IMR-90 (cell line): ENCODE measurements around the gene AKAP13. TPM values are rescaled to one million over a fixed set of nuclear protein-coding genes. Genes with fewer than 3 reads are reported as not detected.

Experiments
- ATAC-seq: fragments of 200-7000 bp; cut with Tn5 transposase; 2 replicates; pipeline ENCODE4 v1.9.1; 2020; ENCODE audit warnings: low read depth, mild to moderate bottlenecking, moderate library complexity
- BruUV-seq: library from RNA; stranded (reverse); fragments of 400-500 nt; replicated peaks from 2 replicates; lab custom pipeline; 2021; lab: Mats Ljungman, UMichigan
- CTCF ChIA-PET: fragments of 300-600 bp; formaldehyde crosslinking; extraction: SDS; loops from one replicate; lab custom pipeline; 2021; ENCODE audit warnings: antibody characterized with exemption; lab: Yijun Ruan, JAX
- POLR2A ChIA-PET: fragments of 300-600 bp; sonication (Branson Sonifier 250); formaldehyde crosslinking; loops from one replicate; lab custom pipeline; 2022; ENCODE audit warnings: antibody characterized with exemption; ENCODE audit not compliant: unreplicated experiment; lab: Charles Lee
- DNase-seq: peaks from one replicate; pipeline ENCODE4 v3.0.0; 2013
- H2AFZ ChIP-seq: replicated peaks from 2 replicates; pipeline ENCODE3; 2013; ENCODE audit warnings: low read length, mild to moderate bottlenecking; ENCODE audit not compliant: poor library complexity
- H2AK5ac ChIP-seq: 2 replicates; pipeline ENCODE4 v1.6.1; 2013; ENCODE audit warnings: low read depth, low read length, inconsistent platforms
- H2AK9ac ChIP-seq: replicated peaks from 2 replicates; pipeline ENCODE3; 2013; ENCODE audit warnings: mild to moderate bottlenecking, low read depth, low read length, moderate library complexity; ENCODE audit not compliant: poor library complexity
- H2BK120ac ChIP-seq: 2 replicates; pipeline ENCODE4 v1.6.1; 2013; ENCODE audit warnings: low read depth, low read length, inconsistent platforms
- H2BK15ac ChIP-seq: 3 replicates; pipeline ENCODE4 v1.6.1; 2013; ENCODE audit warnings: low read depth, low read length, inconsistent platforms
- H2BK20ac ChIP-seq: 2 replicates; pipeline ENCODE4 v1.6.1; 2013; ENCODE audit warnings: low read depth, mild to moderate bottlenecking, inconsistent platforms, low read length, moderate library complexity
- H2BK5ac ChIP-seq: 2 replicates; pipeline ENCODE4 v1.6.1; 2013; ENCODE audit warnings: mild to moderate bottlenecking, low read depth, low read length, inconsistent platforms; ENCODE audit not compliant: poor library complexity, severe bottlenecking
- H3K14ac ChIP-seq: replicated peaks from 2 replicates; pipeline ENCODE4 v1.6.1; 2013; ENCODE audit warnings: low read depth, low read length, inconsistent platforms
- H3K18ac ChIP-seq: 2 replicates; pipeline ENCODE4 v1.6.1; 2013; ENCODE audit warnings: low read depth, low read length, control low read depth
- H3K23ac ChIP-seq: 2 replicates; pipeline ENCODE4 v1.6.1; 2013; ENCODE audit warnings: low read depth, low read length, inconsistent platforms
- H3K27ac ChIP-seq: 2 replicates; pipeline ENCODE4 v1.5.1; 2013; ENCODE audit warnings: mild to moderate bottlenecking, control low read depth, low read length; ENCODE audit not compliant: insufficient read depth
- H3K27me3 ChIP-seq: 2 replicates; pipeline ENCODE4 v1.6.1; 2013; ENCODE audit warnings: low read length; ENCODE audit not compliant: control insufficient read depth, insufficient read depth
- H3K36me3 ChIP-seq: 2 replicates; pipeline ENCODE4 v1.6.1; 2013; ENCODE audit warnings: low read length, mixed read lengths; ENCODE audit not compliant: control insufficient read depth, insufficient read depth
- H3K4ac ChIP-seq: 2 replicates; pipeline ENCODE4 v1.6.1; 2013; ENCODE audit warnings: low read depth, low read length, inconsistent platforms
- H3K4me1 ChIP-seq: 2 replicates; pipeline ENCODE4 v1.6.1; 2013; ENCODE audit warnings: low read length, mixed read lengths; ENCODE audit not compliant: control insufficient read depth, insufficient read depth
- H3K4me2 ChIP-seq: 2 replicates; pipeline ENCODE4 v1.6.1; 2013; ENCODE audit warnings: low read depth, mild to moderate bottlenecking, control low read depth, low read length, moderate library complexity
- H3K4me3 ChIP-seq: 2 replicates; pipeline ENCODE4 v1.5.1; 2013; ENCODE audit warnings: low read depth, mild to moderate bottlenecking, control low read depth, low read length, moderate library complexity; ENCODE audit not compliant: insufficient read depth
- H3K56ac ChIP-seq: 2 replicates; pipeline ENCODE4 v1.6.1; 2013; ENCODE audit warnings: low read length, inconsistent platforms; ENCODE audit not compliant: insufficient read depth; ENCODE audit errors: extremely low read depth
- H3K79me1 ChIP-seq, 2 experiments: 2 replicates each; pipeline ENCODE4 v1.6.1; 2013; ENCODE audit warnings: low read length in 2 of 2, inconsistent platforms in 1 of 2, low read depth in 1 of 2
- H3K9ac ChIP-seq: 2 replicates; pipeline ENCODE4 v1.6.1; 2013; ENCODE audit warnings: low read depth, low read length, control low read depth
- H3K9me1 ChIP-seq: 2 replicates; pipeline ENCODE4 v1.6.1; 2013; ENCODE audit warnings: low read length, inconsistent platforms; ENCODE audit not compliant: insufficient read depth
- H3K9me3 ChIP-seq: 2 replicates; pipeline ENCODE4 v1.6.1; 2013; ENCODE audit warnings: low read length; ENCODE audit not compliant: control insufficient read depth, insufficient read depth
- H4K20me1 ChIP-seq: 2 replicates; pipeline ENCODE4 v1.6.1; 2013; ENCODE audit warnings: low read length, inconsistent platforms; ENCODE audit not compliant: insufficient read depth
- H4K5ac ChIP-seq: 2 replicates; pipeline ENCODE4 v1.6.1; 2013; ENCODE audit warnings: mild to moderate bottlenecking, low read depth, low read length, control low read depth
- H4K8ac ChIP-seq, 2 experiments: 2 replicates each; pipeline ENCODE4 v1.6.1; 2013; ENCODE audit warnings: low read depth in 2 of 2, low read length in 2 of 2, control low read depth in 1 of 2, inconsistent platforms in 1 of 2
- H4K91ac ChIP-seq: 2 replicates; pipeline ENCODE4 v1.6.1; 2013; ENCODE audit warnings: low read depth, low read length, inconsistent platforms; ENCODE audit not compliant: insufficient read depth
- BHLHE40 ChIP-seq: fragments of 150-350 bp; IDR thresholded peaks from 2 replicates; pipeline ENCODE4 v1.6.1; 2016; ENCODE audit warnings: mild to moderate bottlenecking, low read depth, low read length
- FOS ChIP-seq: fragments of 150-350 bp; IDR thresholded peaks from 2 replicates; pipeline ENCODE4 v1.6.1; 2016; ENCODE audit warnings: low read depth, low read length
- POLR2A ChIP-seq: IDR thresholded peaks from 2 replicates; pipeline ENCODE4 v1.6.1; 2012; ENCODE audit warnings: mild to moderate bottlenecking, low read depth, low read length
- WGBS, 2 experiments: methylation state at CpG; one replicate each; pipeline versions ENCODE4 v1.1.5 to v1.1.7; 2013; ENCODE audit warnings: missing lambda C conversion rate in 2 of 2; ENCODE audit not compliant: insufficient read length in 1 of 2; ENCODE audit errors: extremely low coverage in 2 of 2; 5-methylcytosine and 5-hydroxymethylcytosine counted together
- dilution Hi-C: fragments of 300-500 bp; cut with HindIII; formaldehyde crosslinking; loops from one replicate; pipeline ENCODE4 v1.14.3; 2018; ENCODE audit warnings: low sequenced_read_pairs; ENCODE audit not compliant: unreplicated experiment
- in situ Hi-C: fragments of 300-500 bp; cut with MboI; formaldehyde crosslinking; loops from 3 replicates; pipeline ENCODE4 v1.14.3; 2019; ENCODE audit warnings: low sequenced_read_pairs, inconsistent platforms, mixed read lengths
- intact Hi-C: fragments of 100-400 bp; cut with micrococcal nuclease; formaldehyde crosslinking; loops from 2 replicates; pipeline ENCODE4 v1.10.0; 2022
- polyA plus RNA-seq, 3 experiments: library from polyadenylated mRNA; depleted of rRNA; stranded (reverse); fragments of >200 nt; gene quantifications; 2 replicates each; pipeline ENCODE4 v1.2.3, GENCODE V29; 2012; ENCODE audit warnings: low replicate concordance in 1 of 3
- total RNA-seq: library from RNA; depleted of rRNA; stranded (reverse); fragments of >200 nt; gene quantifications from 2 replicates; pipeline ENCODE4 v1.2.3, GENCODE V29; 2012

Gene AKAP13
- total and polyA plus RNA-seq, 2 of the 4 experiments (the other 2 are of a cell fraction), result 10.4 to 46.4 TPM

DNA sequence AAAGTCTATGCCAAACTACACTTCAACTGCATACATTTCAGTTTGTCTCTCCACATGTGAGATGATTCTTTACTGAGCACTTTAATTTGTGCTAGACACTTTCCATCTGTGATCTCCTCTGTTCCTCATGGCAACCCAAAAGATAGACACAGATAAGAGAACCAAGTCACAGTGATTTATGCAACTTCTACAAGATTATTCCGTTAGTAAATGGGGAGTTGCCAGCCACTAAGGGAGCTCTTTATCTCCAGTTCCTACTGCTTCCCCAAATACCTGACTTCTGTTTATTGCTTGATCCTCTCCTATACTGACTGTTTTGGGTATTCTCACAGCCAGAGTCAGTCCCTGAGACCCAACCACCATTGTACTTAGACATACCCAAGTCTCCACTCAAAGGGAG is 24.1 kb upstream of the AKAP13 start:
- WGBS, 2 experiments, result no CpG with 5 or more reads among the region's 1 CpG
- ChIA-PET CTCF (no interaction called here), POLR2A (no interaction called here)
- Histone ChIP-seq H3K4me1 (peaks cover 4% of the 10 kb centered on the region; the same call in 1 of the 2 replicates), H3K9me3 (no peaks in the 10 kb centered on the region), H4K5ac (no peak overlapping the region), H3K4ac (no peak overlapping the region), H3K36me3 (no peaks in the 10 kb centered on the region), H3K27ac (no peak overlapping the region), H3K18ac (no peak overlapping the region), H2BK120ac (peak overlapping the region; percentile 35), H3K23ac (no peak overlapping the region), H3K27me3 (no peaks in the 10 kb centered on the region), H3K79me1 (no peaks in the 10 kb centered on the region; a peak in 1 of 4 replicates), H2BK20ac (peak overlapping the region; percentile 61; the same call in 1 of the 2 replicates), H4K91ac (no peak overlapping the region), H3K9me1 (peaks cover 8% of the 10 kb centered on the region; the same call in 1 of the 2 replicates), H2BK5ac (no peak overlapping the region), H4K20me1 (no peaks in the 10 kb centered on the region), H2AFZ (no peak overlapping the region), H3K14ac (no peak overlapping the region), H3K4me2 (no peak overlapping the region), H2AK5ac (0 out of 2 replicates have a peak overlapping the region, but pooled peaks have one; percentile 49), H3K56ac (no peak overlapping the region), H2BK15ac (no peak overlapping the region; the same call in 2 of the 3 replicates), H3K4me3 (no peak overlapping the region), H4K8ac (no peak overlapping the region), H3K9ac (no peak overlapping the region), H2AK9ac (no peak overlapping the region)
- in situ Hi-C loops, result no loop called here
- TF ChIP-seq BHLHE40 (no peak), POLR2A (no peak), FOS (no peak)
- BruUV-seq, result no TSS peak
- DNase-seq (no peak), ATAC-seq (no peak)
- intact Hi-C loops, result no loop called here
- dilution Hi-C loops, result no loop called here
